ENCODE measurements around the gene RTN4.

DNA sequence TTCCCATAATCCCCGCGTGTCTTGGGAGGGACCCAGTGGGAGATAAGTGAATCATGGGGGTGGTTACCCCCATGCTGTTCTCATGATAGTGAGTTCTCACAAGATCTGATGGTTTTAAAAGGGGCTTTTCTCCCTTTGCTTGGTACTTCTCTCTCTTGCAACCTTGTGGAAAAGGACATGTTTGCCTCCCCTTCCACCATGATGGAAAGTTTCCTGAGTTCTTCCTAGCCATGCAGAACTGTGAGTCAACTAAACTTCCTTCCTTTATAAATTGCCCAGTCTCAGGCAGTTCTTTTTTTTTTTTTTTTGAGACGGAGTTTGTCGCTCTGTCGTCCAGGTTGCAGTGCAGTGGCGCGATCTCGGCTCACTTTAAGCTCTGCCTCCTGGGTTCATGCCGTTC lies 26.5 kb upstream of the RTN4 start:
- TF ChIP-seq, protein P1, sequence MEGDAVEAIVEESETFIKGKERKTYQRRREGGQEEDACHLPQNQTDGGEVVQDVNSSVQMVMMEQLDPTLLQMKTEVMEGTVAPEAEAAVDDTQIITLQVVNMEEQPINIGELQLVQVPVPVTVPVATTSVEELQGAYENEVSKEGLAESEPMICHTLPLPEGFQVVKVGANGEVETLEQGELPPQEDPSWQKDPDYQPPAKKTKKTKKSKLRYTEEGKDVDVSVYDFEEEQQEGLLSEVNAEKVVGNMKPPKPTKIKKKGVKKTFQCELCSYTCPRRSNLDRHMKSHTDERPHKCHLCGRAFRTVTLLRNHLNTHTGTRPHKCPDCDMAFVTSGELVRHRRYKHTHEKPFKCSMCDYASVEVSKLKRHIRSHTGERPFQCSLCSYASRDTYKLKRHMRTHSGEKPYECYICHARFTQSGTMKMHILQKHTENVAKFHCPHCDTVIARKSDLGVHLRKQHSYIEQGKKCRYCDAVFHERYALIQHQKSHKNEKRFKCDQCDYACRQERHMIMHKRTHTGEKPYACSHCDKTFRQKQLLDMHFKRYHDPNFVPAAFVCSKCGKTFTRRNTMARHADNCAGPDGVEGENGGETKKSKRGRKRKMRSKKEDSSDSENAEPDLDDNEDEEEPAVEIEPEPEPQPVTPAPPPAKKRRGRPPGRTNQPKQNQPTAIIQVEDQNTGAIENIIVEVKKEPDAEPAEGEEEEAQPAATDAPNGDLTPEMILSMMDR (IDR thresholded peaks at IDR 0.05) = no peak
- no peak for TF ChIP-seq SIN3A (IDR thresholded peaks at IDR 0.05; ENCODE audit: borderline replicate concordance, insufficient read depth, low read depth, low read length)
- no peak for TF ChIP-seq POLR2AphosphoS5 (IDR thresholded peaks at IDR 0.05; ENCODE audit: low read depth, low read length)

Data from Panc1 (cell line).